Kidney (tissue), 22 donors: ENCODE measurements around the gene IQCF5. TPM values are rescaled to one million over a fixed set of nuclear protein-coding genes. Genes with fewer than 3 reads are reported as not detected.

Source experiments
- DNase-seq, 5 donors: peaks; one replicate each; pipeline ENCODE4 v3.0.0-alpha.2; 2013 to 2020
- FAIRE-seq: peaks from 2 replicates; lab custom pipeline; 2012; peaks lifted over from hg19 to GRCh38; lab: Jason Lieb, UNC
- H3K27ac ChIP-seq, 2 donors: one replicate each; pipeline ENCODE4 v1.7.0; 2013; ENCODE audit warnings: low read depth in 2 of 2, low read length in 2 of 2, inconsistent platforms in 1 of 2
- H3K27me3 ChIP-seq: one replicate; pipeline ENCODE4 v1.7.1; 2013; ENCODE audit warnings: low read length, inconsistent platforms; ENCODE audit not compliant: control insufficient read depth, insufficient read depth
- H3K36me3 ChIP-seq, 3 donors: one replicate each; pipeline versions ENCODE4 v1.7.0 to v1.7.1; 2013; ENCODE audit warnings: low read length in 3 of 3, control low read depth in 1 of 3, inconsistent platforms in 1 of 3; ENCODE audit not compliant: insufficient read depth in 3 of 3, control insufficient read depth in 2 of 3
- H3K4me1 ChIP-seq, 3 donors: one replicate each; pipeline versions ENCODE4 v1.7.0 to v1.7.1; 2013; ENCODE audit warnings: low read length in 3 of 3, inconsistent platforms in 1 of 3, low read depth in 1 of 3; ENCODE audit not compliant: control insufficient read depth in 2 of 3, insufficient read depth in 2 of 3
- H3K4me3 ChIP-seq, 3 donors: one replicate each; pipeline versions ENCODE4 v1.7.0 to v1.8.1; 2013; ENCODE audit warnings: low read length in 3 of 3, control low read depth in 1 of 3, inconsistent platforms in 1 of 3
- H3K9ac ChIP-seq, 3 donors: one replicate each; pipeline versions ENCODE4 v1.7.0 to v1.7.1; 2013; ENCODE audit warnings: low read length in 3 of 3, control low read depth in 1 of 3, inconsistent platforms in 1 of 3
- H3K9me3 ChIP-seq, 3 donors: one replicate each; pipeline versions ENCODE4 v1.7.0 to v1.7.1; 2013; ENCODE audit warnings: low read length in 3 of 3, control low read depth in 1 of 3, inconsistent platforms in 1 of 3; ENCODE audit not compliant: control insufficient read depth in 2 of 3, insufficient read depth in 1 of 3
- CTCF ChIP-seq: IDR thresholded peaks from 3 replicates; pipeline ENCODE4 v1.5.1; 2012; ENCODE audit warnings: mild to moderate bottlenecking, moderate library complexity, borderline replicate concordance; ENCODE audit not compliant: insufficient read depth; ENCODE audit errors: extremely low read depth
- intact Hi-C: fragments of 100-400 bp; cut with DNase I; formaldehyde crosslinking; loops from one replicate; pipeline ENCODE4 v1.11.1; 2022
- long read RNA-seq, 10 donors: library from polyadenylated mRNA in 1 of 10; unstranded in 1 of 10; transcript quantifications; one replicate each; pipeline ENCODE4 v2.0.0 and lab custom pipeline, GENCODE V29; 2021 to 2026
- polyA plus RNA-seq: library from polyadenylated mRNA; stranded (reverse); fragments of 350-450 nt; fragmentation: Illumina TruSeq; extraction: RNeasy Lipid Tissue Mini Kit (QIAGEN cat#74804); gene quantifications from one replicate; pipeline ENCODE4 v1.2.3, GENCODE V29; 2014; ENCODE audit warnings: low read depth, low replicate concordance; ENCODE audit not compliant: insufficient read depth
- total RNA-seq: library from RNA; stranded (reverse); fragmentation: NEBNext Ultra II Directional; extraction: Animal tissue kit (Norgen Biotek cat#: 25700); gene quantifications from one replicate; pipeline ENCODE4 v1.2.1, GENCODE V29; 2021
- donor health status: control.
- donor health status: control.
- donor health status: control.
- donor health status: control.
- donor health status: control.
- donor health status: DM: yes; HTN: yes; CAD: no.
- donor health status: Normal renal cell carcinoma (clear cell type).

The IQCF5 gene
- not detected for total RNA-seq
- polyA plus RNA-seq: not detected
- long read RNA-seq, donor 1: 0 reads
- long read RNA-seq, donor 2: 0 reads
- long read RNA-seq, donor 3: 0 reads
- long read RNA-seq, donor 4: 0 reads
- long read RNA-seq, donor 5: 0 reads
- long read RNA-seq, donor 6: 0 reads
- long read RNA-seq, donor 7: 0 reads
- long read RNA-seq, donor 8: 0 reads
- long read RNA-seq, donor 9: 0 reads
- long read RNA-seq, donor 10: 0 reads

- intact Hi-C loops: no loop called here
- FAIRE-seq: no peak
These were observed at the start of gene IQCF5 for GRCh38 chr3:51875501-51875900. TSS of gene IQCF5 (minus strand) at chr3:51875601. CDS start at chr3:51875531, 70 bp downstream.

GRCh38 chr3:51921081-51921578, 45.7 kb upstream of the IQCF5 start:
- no peak for TF ChIP-seq CTCF
- FAIRE-seq (no peak), DNase-seq (no peak)
- Histone ChIP-seq H3K9me3 (no peaks in the 10 kb centered on the region), H3K4me1 (no peaks in the 10 kb centered on the region), H3K9ac (no peak overlapping the region), H3K27me3 (no peaks in the 10 kb centered on the region), H3K4me3 (no peak overlapping the region), H3K36me3 (no peaks in the 10 kb centered on the region), H3K27ac (no peak overlapping the region)
- intact Hi-C loops: no loop called here

More at GRCh38 chr3:51875501-51875900, at the start of gene IQCF5:
- no peaks in the 10 kb centered on the region for H3K36me3 ChIP-seq
- no peak within 1 kb of the TSS for H3K27ac ChIP-seq
- H3K27me3 ChIP-seq: no peaks in the 10 kb centered on the region
- no peak for DNase-seq
- H3K9ac ChIP-seq: no peak within 1 kb of the TSS
- no peak for TF ChIP-seq CTCF
- H3K9me3 ChIP-seq: no peaks in the 10 kb centered on the region
- H3K4me3 ChIP-seq: no peak within 1 kb of the TSS
- no peaks in the 10 kb centered on the region for H3K4me1 ChIP-seq

- intact Hi-C loops: no loop called here
- Histone ChIP-seq H3K27ac (no peak overlapping the region), H3K9me3 (no peaks in the 10 kb centered on the region), H3K27me3 (no peaks in the 10 kb centered on the region), H3K4me3 (no peak overlapping the region), H3K9ac (no peak overlapping the region), H3K4me1 (no peaks in the 10 kb centered on the region), H3K36me3 (no peaks in the 10 kb centered on the region)
- no peak for TF ChIP-seq CTCF
- DNase-seq: no peak
- FAIRE-seq: no peak
These were observed 41.0 kb upstream of the IQCF5 start for GRCh38 chr3:51916418-51916817.

- H3K36me3 ChIP-seq: no peaks in the 10 kb centered on the region
- H3K4me3 ChIP-seq: no peak overlapping the region
- H3K4me1 ChIP-seq: no peaks in the 10 kb centered on the region
- H3K9ac ChIP-seq: no peak overlapping the region
- DNase-seq: no peak
- no peak for TF ChIP-seq CTCF
- no peaks in the 10 kb centered on the region for H3K27me3 ChIP-seq
- intact Hi-C loops: no loop called here
- H3K27ac ChIP-seq: no peak overlapping the region
- H3K9me3 ChIP-seq: no peaks in the 10 kb centered on the region
- FAIRE-seq: no peak
These were observed 32.6 kb upstream of the IQCF5 start for GRCh38 chr3:51908026-51908425.
